WTC11 (cell line): ENCODE data around the gene BAG2. TPM values are rescaled to one million over a fixed set of nuclear protein-coding genes. Genes with fewer than 3 reads are reported as not detected.

Source experiments
- ATAC-seq: fragments of 200-7000 bp; cut with Tn5 transposase; 2 replicates; pipeline ENCODE4 v1.10.0; 2021; ENCODE audit warnings: mild to moderate bottlenecking, moderate library complexity
- CTCF ChIA-PET: fragments of 300-600 bp; sonication (Branson Sonifier 250); formaldehyde crosslinking; loops from one replicate; lab custom pipeline; 2021; ENCODE audit warnings: antibody characterized with exemption; lab: Charles Lee
- POLR2A ChIA-PET: fragments of 350-600 bp; sonication (Branson Sonifier 250); formaldehyde crosslinking; loops from one replicate; lab custom pipeline; 2021; ENCODE audit warnings: antibody characterized with exemption; lab: Charles Lee
- DNase-seq: peaks from one replicate; pipeline ENCODE4 v3.0.0; 2021; ENCODE audit warnings: low spot score
- H3K27ac Mint-ChIP-seq: 2 replicates; pipeline ENCODE4 v1.8.0; 2021; ENCODE audit warnings: mixed read lengths
- H3K27me3 Mint-ChIP-seq: 2 replicates; pipeline ENCODE4 v1.8.0; 2021; ENCODE audit warnings: low read depth, mild to moderate bottlenecking, moderate library complexity, mixed read lengths
- H3K36me3 Mint-ChIP-seq: 2 replicates; pipeline ENCODE4 v1.8.0; 2021; ENCODE audit warnings: mixed read lengths
- H3K4me1 Mint-ChIP-seq: 2 replicates; pipeline ENCODE4 v1.8.0; 2022; ENCODE audit warnings: mixed read lengths
- H3K4me3 Mint-ChIP-seq: 2 replicates; pipeline ENCODE4 v1.8.0; 2021; ENCODE audit warnings: mild to moderate bottlenecking, moderate library complexity, mixed read lengths
- H3K9me3 Mint-ChIP-seq: 2 replicates; pipeline ENCODE4 v1.8.0; 2021; ENCODE audit warnings: mixed read lengths
- CBFB ChIP-seq: sonication (generic); formaldehyde crosslinking; IDR thresholded peaks from 2 replicates; pipeline ENCODE4 v1.8.1; 2022; ENCODE audit warnings: mild to moderate bottlenecking, low read depth, missing genetic modification reagents
- CREM ChIP-seq: sonication (generic); formaldehyde crosslinking; IDR thresholded peaks from 2 replicates; pipeline ENCODE4 v1.8.1; 2022; ENCODE audit warnings: mild to moderate bottlenecking, missing genetic modification reagents, moderate library complexity
- ETV6 ChIP-seq: sonication (generic); formaldehyde crosslinking; IDR thresholded peaks from 2 replicates; pipeline ENCODE4 v1.8.1; 2022; ENCODE audit warnings: mild to moderate bottlenecking, missing genetic modification reagents
- FOXK1 ChIP-seq: sonication (generic); formaldehyde crosslinking; IDR thresholded peaks from 2 replicates; pipeline ENCODE4 v1.8.0; 2022; ENCODE audit warnings: mild to moderate bottlenecking, moderate library complexity, missing genetic modification reagents
- GABPB1 ChIP-seq: sonication (generic); formaldehyde crosslinking; IDR thresholded peaks from 2 replicates; pipeline ENCODE4 v1.8.1; 2023; ENCODE audit warnings: mild to moderate bottlenecking, missing genetic modification reagents
- IRF2 ChIP-seq: sonication (generic); formaldehyde crosslinking; IDR thresholded peaks from 2 replicates; pipeline ENCODE4 v1.8.0; 2022; ENCODE audit warnings: low read depth, missing genetic modification reagents, borderline replicate concordance
- JUN ChIP-seq: sonication (generic); formaldehyde crosslinking; IDR thresholded peaks from 2 replicates; pipeline ENCODE4 v1.8.0; 2023; ENCODE audit warnings: mild to moderate bottlenecking, missing genetic modification reagents
- MYBL2 ChIP-seq: sonication (generic); formaldehyde crosslinking; IDR thresholded peaks from 2 replicates; pipeline ENCODE4 v1.8.1; 2023; ENCODE audit warnings: mild to moderate bottlenecking, moderate library complexity, missing genetic modification reagents
- NFATC4 ChIP-seq: fragments of 250-450 bp; sonication (Bioruptor Pico); IDR thresholded peaks from 2 replicates; pipeline ENCODE4 v1.9.0; 2021; ENCODE audit warnings: mild to moderate bottlenecking
- NR1H2 ChIP-seq: sonication (generic); formaldehyde crosslinking; IDR thresholded peaks from 2 replicates; pipeline ENCODE4 v1.9.0; 2021; ENCODE audit warnings: mild to moderate bottlenecking, moderate library complexity, missing genetic modification reagents
- OVOL2 ChIP-seq: fragments of 250-450 bp; sonication (Bioruptor Pico); IDR thresholded peaks from 2 replicates; pipeline ENCODE4 v1.9.0; 2021; ENCODE audit warnings: mild to moderate bottlenecking, borderline replicate concordance
- TEAD4 ChIP-seq: sonication (generic); formaldehyde crosslinking; IDR thresholded peaks from 2 replicates; pipeline ENCODE4 v1.8.0; 2022; ENCODE audit warnings: mild to moderate bottlenecking, missing genetic modification reagents
- ZNF219 ChIP-seq: sonication (generic); formaldehyde crosslinking; IDR thresholded peaks from 2 replicates; pipeline ENCODE4 v1.8.0; 2023; ENCODE audit warnings: missing genetic modification reagents, mild to moderate bottlenecking, borderline replicate concordance
- ZNF423 ChIP-seq: fragments of 250-450 bp; sonication (Bioruptor Pico); IDR thresholded peaks from 2 replicates; pipeline ENCODE4 v2.1.2; 2022; ENCODE audit warnings: mild to moderate bottlenecking, moderate library complexity
- total RNA-seq: library from RNA; stranded (reverse); gene quantifications from 3 replicates; pipeline ENCODE4 v1.2.3, GENCODE V29; 2021
- TF ChIP-seq, protein P1 (sequence below): sonication (generic); formaldehyde crosslinking; IDR thresholded peaks from 2 replicates; pipeline ENCODE4 v1.8.1; 2022; ENCODE audit warnings: mild to moderate bottlenecking, missing genetic modification reagents, moderate library complexity, borderline replicate concordance
- TF ChIP-seq, protein P2 (sequence below): sonication (generic); formaldehyde crosslinking; IDR thresholded peaks from 2 replicates; pipeline ENCODE4 v1.8.1; 2023; ENCODE audit warnings: mild to moderate bottlenecking, missing genetic modification reagents, moderate library complexity
- TF ChIP-seq, protein P3 (sequence below): sonication (generic); formaldehyde crosslinking; IDR thresholded peaks from 2 replicates; pipeline ENCODE4 v1.8.0; 2023; ENCODE audit warnings: missing genetic modification reagents, mild to moderate bottlenecking, borderline replicate concordance
- TF ChIP-seq, protein P4 (sequence below): sonication (generic); formaldehyde crosslinking; IDR thresholded peaks from 2 replicates; pipeline ENCODE4 v1.8.1; 2023; ENCODE audit warnings: mild to moderate bottlenecking, missing genetic modification reagents
- TF ChIP-seq, protein P5 (sequence below): fragments of 250-450 bp; sonication (Bioruptor Pico); IDR thresholded peaks from 2 replicates; pipeline ENCODE4 v1.9.0; 2021; ENCODE audit warnings: mild to moderate bottlenecking, borderline replicate concordance
- TF ChIP-seq, protein P6 (sequence below): sonication (generic); formaldehyde crosslinking; IDR thresholded peaks from 2 replicates; pipeline ENCODE4 v1.8.1; 2022; ENCODE audit warnings: mild to moderate bottlenecking, moderate library complexity, missing genetic modification reagents

BAG2 gene
- total RNA-seq, 1 experiment from 2014 or later, result 8.0 TPM

DNA sequence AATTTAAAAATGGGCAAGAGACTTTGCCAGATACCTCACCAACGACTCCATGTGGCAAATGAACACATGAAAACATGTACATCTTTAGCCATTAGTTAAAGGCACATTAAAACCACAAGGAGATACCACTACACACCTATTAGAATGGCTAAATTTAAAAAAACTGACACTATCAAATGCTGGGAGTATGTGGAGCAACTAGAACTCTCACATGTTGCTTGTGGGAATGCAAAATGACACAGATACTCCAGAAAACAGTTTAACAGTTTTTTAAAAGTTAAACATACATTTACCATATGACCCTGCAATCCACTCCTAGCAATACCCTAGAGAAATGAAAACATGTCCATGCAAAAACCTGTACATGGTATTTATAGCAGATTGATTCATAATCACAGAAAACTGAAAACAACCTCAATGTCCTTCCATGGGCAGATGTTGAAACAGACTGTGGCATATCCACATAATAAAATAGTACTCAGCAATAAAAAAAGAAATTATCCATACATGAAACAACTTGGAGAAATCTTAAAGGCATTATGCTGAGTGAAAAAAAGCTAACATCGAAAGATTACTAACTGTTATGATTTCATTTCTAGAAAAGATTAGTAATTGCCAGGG is 48.1 kb downstream of the BAG2 start (continued):
- TF ChIP-seq, protein P1, sequence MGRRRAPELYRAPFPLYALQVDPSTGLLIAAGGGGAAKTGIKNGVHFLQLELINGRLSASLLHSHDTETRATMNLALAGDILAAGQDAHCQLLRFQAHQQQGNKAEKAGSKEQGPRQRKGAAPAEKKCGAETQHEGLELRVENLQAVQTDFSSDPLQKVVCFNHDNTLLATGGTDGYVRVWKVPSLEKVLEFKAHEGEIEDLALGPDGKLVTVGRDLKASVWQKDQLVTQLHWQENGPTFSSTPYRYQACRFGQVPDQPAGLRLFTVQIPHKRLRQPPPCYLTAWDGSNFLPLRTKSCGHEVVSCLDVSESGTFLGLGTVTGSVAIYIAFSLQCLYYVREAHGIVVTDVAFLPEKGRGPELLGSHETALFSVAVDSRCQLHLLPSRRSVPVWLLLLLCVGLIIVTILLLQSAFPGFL (CRISPR knock-in tag), result no peak
- TF ChIP-seq, protein P2, sequence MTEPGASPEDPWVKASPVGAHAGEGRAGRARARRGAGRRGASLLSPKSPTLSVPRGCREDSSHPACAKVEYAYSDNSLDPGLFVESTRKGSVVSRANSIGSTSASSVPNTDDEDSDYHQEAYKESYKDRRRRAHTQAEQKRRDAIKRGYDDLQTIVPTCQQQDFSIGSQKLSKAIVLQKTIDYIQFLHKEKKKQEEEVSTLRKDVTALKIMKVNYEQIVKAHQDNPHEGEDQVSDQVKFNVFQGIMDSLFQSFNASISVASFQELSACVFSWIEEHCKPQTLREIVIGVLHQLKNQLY (CRISPR knock-in tag), result no peak
- TF ChIP-seq JUN (no peak), ETV6 (CRISPR knock-in tag) (no peak), NR1H2 (CRISPR knock-in tag) (no peak)

DNA sequence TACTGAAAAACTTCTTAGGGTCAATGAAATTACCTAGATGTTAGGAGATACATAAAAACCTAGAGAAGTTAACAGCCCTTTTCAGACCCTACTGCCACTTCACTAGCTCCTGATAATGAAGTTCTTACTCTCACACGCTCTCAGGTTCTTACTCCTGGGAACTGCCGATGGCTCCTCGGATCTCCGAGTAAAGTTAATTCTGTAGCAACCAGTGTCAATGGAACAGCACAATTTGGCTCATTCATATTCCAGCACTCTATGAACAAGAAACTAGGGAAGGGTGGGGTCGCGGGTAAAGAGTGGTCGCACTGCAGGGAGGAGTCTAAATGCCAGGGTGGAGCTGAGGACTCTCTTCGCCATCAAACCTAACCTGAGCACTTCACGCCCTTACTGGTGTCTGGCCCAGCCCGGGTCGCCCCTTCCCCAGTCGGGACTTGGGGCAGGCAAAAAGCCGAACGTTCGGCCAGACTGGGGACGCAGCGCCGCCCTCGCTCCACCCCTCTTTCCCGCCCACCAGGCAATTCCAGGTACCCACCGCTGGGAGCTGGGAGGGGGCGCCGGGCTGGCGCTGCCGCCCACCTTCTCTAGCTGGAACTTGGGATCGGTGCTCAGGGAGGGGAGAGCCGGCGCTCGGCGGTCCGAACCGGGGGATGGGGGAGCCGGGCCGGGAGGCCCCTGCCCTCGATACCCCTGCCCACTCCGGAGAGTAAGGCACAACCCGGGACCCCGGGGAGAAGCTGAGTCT is 49.2 kb downstream of the BAG2 start:
- peak overlapping the region; percentile 94 for H3K27ac Mint-ChIP-seq
- POLR2A ChIA-PET, result interaction anchor here (1.0 to 2.1 kb wide), 7 partner anchors 14 to 131 kb away, joined by 3 to 22 read pairs (median 4); partner anchors contain the start of genes BAG2, PRIM2 and ZNF451
- peaks cover 10% of the 10 kb centered on the region for H3K9me3 Mint-ChIP-seq
- ATAC-seq, result peak; percentile 88
- peak; percentile 88 for DNase-seq
- peaks cover 53% of the 10 kb centered on the region for H3K4me1 Mint-ChIP-seq
- H3K36me3 Mint-ChIP-seq, result peaks cover 11% of the 10 kb centered on the region
- no peaks in the 10 kb centered on the region for H3K27me3 Mint-ChIP-seq
- CTCF ChIA-PET, result interaction anchor here (0.7 to 1.8 kb wide), 10 partner anchors 9 to 317 kb away, joined by 3 to 9 read pairs (median 4); partner anchors contain the start of genes BEND6 and PRIM2
- H3K4me3 Mint-ChIP-seq, result peak overlapping the region; percentile 90
- TF ChIP-seq GABPB1 (CRISPR knock-in tag), result no peak
- TF ChIP-seq TEAD4 (CRISPR knock-in tag), result no peak
- TF ChIP-seq MYBL2 (CRISPR knock-in tag), result 0 out of 2 replicates have a peak, but pooled peaks have one; percentile 20
- TF ChIP-seq, protein P3, sequence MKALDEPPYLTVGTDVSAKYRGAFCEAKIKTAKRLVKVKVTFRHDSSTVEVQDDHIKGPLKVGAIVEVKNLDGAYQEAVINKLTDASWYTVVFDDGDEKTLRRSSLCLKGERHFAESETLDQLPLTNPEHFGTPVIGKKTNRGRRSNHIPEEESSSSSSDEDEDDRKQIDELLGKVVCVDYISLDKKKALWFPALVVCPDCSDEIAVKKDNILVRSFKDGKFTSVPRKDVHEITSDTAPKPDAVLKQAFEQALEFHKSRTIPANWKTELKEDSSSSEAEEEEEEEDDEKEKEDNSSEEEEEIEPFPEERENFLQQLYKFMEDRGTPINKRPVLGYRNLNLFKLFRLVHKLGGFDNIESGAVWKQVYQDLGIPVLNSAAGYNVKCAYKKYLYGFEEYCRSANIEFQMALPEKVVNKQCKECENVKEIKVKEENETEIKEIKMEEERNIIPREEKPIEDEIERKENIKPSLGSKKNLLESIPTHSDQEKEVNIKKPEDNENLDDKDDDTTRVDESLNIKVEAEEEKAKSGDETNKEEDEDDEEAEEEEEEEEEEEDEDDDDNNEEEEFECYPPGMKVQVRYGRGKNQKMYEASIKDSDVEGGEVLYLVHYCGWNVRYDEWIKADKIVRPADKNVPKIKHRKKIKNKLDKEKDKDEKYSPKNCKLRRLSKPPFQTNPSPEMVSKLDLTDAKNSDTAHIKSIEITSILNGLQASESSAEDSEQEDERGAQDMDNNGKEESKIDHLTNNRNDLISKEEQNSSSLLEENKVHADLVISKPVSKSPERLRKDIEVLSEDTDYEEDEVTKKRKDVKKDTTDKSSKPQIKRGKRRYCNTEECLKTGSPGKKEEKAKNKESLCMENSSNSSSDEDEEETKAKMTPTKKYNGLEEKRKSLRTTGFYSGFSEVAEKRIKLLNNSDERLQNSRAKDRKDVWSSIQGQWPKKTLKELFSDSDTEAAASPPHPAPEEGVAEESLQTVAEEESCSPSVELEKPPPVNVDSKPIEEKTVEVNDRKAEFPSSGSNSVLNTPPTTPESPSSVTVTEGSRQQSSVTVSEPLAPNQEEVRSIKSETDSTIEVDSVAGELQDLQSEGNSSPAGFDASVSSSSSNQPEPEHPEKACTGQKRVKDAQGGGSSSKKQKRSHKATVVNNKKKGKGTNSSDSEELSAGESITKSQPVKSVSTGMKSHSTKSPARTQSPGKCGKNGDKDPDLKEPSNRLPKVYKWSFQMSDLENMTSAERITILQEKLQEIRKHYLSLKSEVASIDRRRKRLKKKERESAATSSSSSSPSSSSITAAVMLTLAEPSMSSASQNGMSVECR (CRISPR knock-in tag), result 0 out of 2 replicates have a peak, but pooled peaks have one; percentile 24
- TF ChIP-seq, protein P4, sequence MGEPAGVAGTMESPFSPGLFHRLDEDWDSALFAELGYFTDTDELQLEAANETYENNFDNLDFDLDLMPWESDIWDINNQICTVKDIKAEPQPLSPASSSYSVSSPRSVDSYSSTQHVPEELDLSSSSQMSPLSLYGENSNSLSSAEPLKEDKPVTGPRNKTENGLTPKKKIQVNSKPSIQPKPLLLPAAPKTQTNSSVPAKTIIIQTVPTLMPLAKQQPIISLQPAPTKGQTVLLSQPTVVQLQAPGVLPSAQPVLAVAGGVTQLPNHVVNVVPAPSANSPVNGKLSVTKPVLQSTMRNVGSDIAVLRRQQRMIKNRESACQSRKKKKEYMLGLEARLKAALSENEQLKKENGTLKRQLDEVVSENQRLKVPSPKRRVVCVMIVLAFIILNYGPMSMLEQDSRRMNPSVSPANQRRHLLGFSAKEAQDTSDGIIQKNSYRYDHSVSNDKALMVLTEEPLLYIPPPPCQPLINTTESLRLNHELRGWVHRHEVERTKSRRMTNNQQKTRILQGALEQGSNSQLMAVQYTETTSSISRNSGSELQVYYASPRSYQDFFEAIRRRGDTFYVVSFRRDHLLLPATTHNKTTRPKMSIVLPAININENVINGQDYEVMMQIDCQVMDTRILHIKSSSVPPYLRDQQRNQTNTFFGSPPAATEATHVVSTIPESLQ (CRISPR knock-in tag), result no peak
- 0 out of 2 replicates have a peak, but pooled peaks have one; percentile 52 for TF ChIP-seq CBFB (CRISPR knock-in tag)
- TF ChIP-seq OVOL2 (CRISPR knock-in tag), result no peak
- 0 out of 2 replicates have a peak, but pooled peaks have one; percentile 6 for TF ChIP-seq ZNF219 (CRISPR knock-in tag)
- no peak; the same call in 1 of the 2 replicates for TF ChIP-seq ETV6 (CRISPR knock-in tag)
- TF ChIP-seq, protein P5, sequence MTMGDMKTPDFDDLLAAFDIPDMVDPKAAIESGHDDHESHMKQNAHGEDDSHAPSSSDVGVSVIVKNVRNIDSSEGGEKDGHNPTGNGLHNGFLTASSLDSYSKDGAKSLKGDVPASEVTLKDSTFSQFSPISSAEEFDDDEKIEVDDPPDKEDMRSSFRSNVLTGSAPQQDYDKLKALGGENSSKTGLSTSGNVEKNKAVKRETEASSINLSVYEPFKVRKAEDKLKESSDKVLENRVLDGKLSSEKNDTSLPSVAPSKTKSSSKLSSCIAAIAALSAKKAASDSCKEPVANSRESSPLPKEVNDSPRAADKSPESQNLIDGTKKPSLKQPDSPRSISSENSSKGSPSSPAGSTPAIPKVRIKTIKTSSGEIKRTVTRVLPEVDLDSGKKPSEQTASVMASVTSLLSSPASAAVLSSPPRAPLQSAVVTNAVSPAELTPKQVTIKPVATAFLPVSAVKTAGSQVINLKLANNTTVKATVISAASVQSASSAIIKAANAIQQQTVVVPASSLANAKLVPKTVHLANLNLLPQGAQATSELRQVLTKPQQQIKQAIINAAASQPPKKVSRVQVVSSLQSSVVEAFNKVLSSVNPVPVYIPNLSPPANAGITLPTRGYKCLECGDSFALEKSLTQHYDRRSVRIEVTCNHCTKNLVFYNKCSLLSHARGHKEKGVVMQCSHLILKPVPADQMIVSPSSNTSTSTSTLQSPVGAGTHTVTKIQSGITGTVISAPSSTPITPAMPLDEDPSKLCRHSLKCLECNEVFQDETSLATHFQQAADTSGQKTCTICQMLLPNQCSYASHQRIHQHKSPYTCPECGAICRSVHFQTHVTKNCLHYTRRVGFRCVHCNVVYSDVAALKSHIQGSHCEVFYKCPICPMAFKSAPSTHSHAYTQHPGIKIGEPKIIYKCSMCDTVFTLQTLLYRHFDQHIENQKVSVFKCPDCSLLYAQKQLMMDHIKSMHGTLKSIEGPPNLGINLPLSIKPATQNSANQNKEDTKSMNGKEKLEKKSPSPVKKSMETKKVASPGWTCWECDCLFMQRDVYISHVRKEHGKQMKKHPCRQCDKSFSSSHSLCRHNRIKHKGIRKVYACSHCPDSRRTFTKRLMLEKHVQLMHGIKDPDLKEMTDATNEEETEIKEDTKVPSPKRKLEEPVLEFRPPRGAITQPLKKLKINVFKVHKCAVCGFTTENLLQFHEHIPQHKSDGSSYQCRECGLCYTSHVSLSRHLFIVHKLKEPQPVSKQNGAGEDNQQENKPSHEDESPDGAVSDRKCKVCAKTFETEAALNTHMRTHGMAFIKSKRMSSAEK (CRISPR knock-in tag), result no peak
- TF ChIP-seq ZNF423 (CRISPR knock-in tag), result no peak
- 0 out of 2 replicates have a peak, but pooled peaks have one; percentile 46 for TF ChIP-seq FOXK1
- TF ChIP-seq NFATC4 (CRISPR knock-in tag), result no peak
- no peak for TF ChIP-seq IRF2
- TF ChIP-seq, protein P6, sequence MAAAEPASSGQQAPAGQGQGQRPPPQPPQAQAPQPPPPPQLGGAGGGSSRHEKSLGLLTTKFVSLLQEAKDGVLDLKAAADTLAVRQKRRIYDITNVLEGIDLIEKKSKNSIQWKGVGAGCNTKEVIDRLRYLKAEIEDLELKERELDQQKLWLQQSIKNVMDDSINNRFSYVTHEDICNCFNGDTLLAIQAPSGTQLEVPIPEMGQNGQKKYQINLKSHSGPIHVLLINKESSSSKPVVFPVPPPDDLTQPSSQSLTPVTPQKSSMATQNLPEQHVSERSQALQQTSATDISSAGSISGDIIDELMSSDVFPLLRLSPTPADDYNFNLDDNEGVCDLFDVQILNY (CRISPR knock-in tag), result peak; percentile 83
- TF ChIP-seq CREM, result peak; percentile 54; the same call in 1 of the 2 replicates
